CD8-positive, alpha-beta memory T cell (primary cell): Measurements from ENCODE around the gene SLC6A9. TPM values are rescaled to one million over a fixed set of nuclear protein-coding genes. Genes with fewer than 3 reads are reported as not detected.
A peak's percentile ranks its signal among the peaks of the same experiment; 100 is the strongest.

Source experiments
- CTCF ChIA-PET: fragments of 350-600 bp; sonication (Branson Sonifier 250); formaldehyde crosslinking; loops from one replicate; lab custom pipeline; 2021; ENCODE audit warnings: antibody characterized with exemption; lab: Charles Lee
- POLR2A ChIA-PET: fragments of 350-600 bp; sonication (Branson Sonifier 250); formaldehyde crosslinking; loops from one replicate; lab custom pipeline; 2021; ENCODE audit warnings: antibody characterized with exemption; lab: Charles Lee
- DNase-seq, 5 donors: peaks; one replicate each; pipeline versions ENCODE4 v3.0.0 to v3.0.0-alpha.2; 2020 to 2022; ENCODE audit warnings: mixed read lengths in 1 of 5
- H3K27ac ChIP-seq: one replicate; pipeline ENCODE4 v1.7.0; 2013; ENCODE audit warnings: low read depth, mild to moderate bottlenecking, low read length, moderate library complexity
- H3K27me3 ChIP-seq: 2 replicates; pipeline ENCODE4 v1.7.0; 2013; ENCODE audit warnings: low read length, mild to moderate bottlenecking; ENCODE audit not compliant: insufficient read depth, poor library complexity, severe bottlenecking
- H3K36me3 ChIP-seq: 2 replicates; pipeline ENCODE4 v1.7.0; 2013; ENCODE audit warnings: mild to moderate bottlenecking, low read length, moderate library complexity; ENCODE audit not compliant: insufficient read depth
- H3K4me1 ChIP-seq: 2 replicates; pipeline ENCODE4 v1.7.0; 2013; ENCODE audit warnings: mild to moderate bottlenecking, low read length, moderate library complexity; ENCODE audit not compliant: insufficient read depth
- H3K4me3 ChIP-seq: 2 replicates; pipeline ENCODE4 v1.7.0; 2013; ENCODE audit warnings: mild to moderate bottlenecking, low read length
- H3K9me3 ChIP-seq: 2 replicates; pipeline ENCODE4 v1.7.0; 2013; ENCODE audit warnings: mild to moderate bottlenecking, low read length
- H3K27ac Mint-ChIP-seq, 8 donors: one replicate each; pipeline ENCODE4 v1.8.0; 2020 to 2021; ENCODE audit warnings: mixed read lengths in 8 of 8, mild to moderate bottlenecking in 6 of 8, inconsistent platforms in 3 of 8, moderate library complexity in 3 of 8
- H3K27me3 Mint-ChIP-seq, 2 donors: one replicate each; pipeline ENCODE4 v1.8.0; 2020 to 2021; ENCODE audit warnings: mixed read lengths in 2 of 2, mild to moderate bottlenecking in 1 of 2, moderate library complexity in 1 of 2
- H3K36me3 Mint-ChIP-seq, 3 donors: one replicate each; pipeline ENCODE4 v1.8.0; 2020 to 2021; ENCODE audit warnings: mixed read lengths in 3 of 3, inconsistent platforms in 1 of 3, mild to moderate bottlenecking in 1 of 3
- H3K4me1 Mint-ChIP-seq, 3 donors: one replicate each; pipeline ENCODE4 v1.8.0; 2020 to 2021; ENCODE audit warnings: mixed read lengths in 3 of 3, inconsistent platforms in 1 of 3, mild to moderate bottlenecking in 1 of 3
- H3K4me3 Mint-ChIP-seq, 7 donors: one replicate each; pipeline ENCODE4 v1.8.0; 2020 to 2021; ENCODE audit warnings: mixed read lengths in 7 of 7, mild to moderate bottlenecking in 6 of 7, moderate library complexity in 4 of 7, inconsistent platforms in 2 of 7
- H3K9me3 Mint-ChIP-seq, 5 donors: one replicate each; pipeline ENCODE4 v1.8.0; 2020 to 2022; ENCODE audit warnings: mixed read lengths in 5 of 5, mild to moderate bottlenecking in 3 of 5, moderate library complexity in 2 of 5, inconsistent platforms in 1 of 5
- polyA plus RNA-seq: library from polyadenylated mRNA; unstranded; fragments of 300-500 nt; fragmentation: Illumina TruSeq; gene quantifications from one replicate; pipeline ENCODE4 v1.2.3, GENCODE V29; 2021
- total RNA-seq, 2 experiments: library from RNA; stranded (reverse); gene quantifications; one replicate each; pipeline ENCODE4 v1.2.3, GENCODE V29; 2021

The SLC6A9 gene
- total and polyA plus RNA-seq, 3 experiments from 2014 or later: 0.21 to 7.3 (median 6.8) TPM

GRCh38 chr1:44016041-44016889 lies 15.0 kb downstream of the SLC6A9 start:
- H3K4me1 ChIP-seq: no peaks in the 10 kb centered on the region
- Mint-ChIP-seq H3K36me3 (no peaks in the 10 kb centered on the region), H3K4me1 (peaks cover 0 to 4% (median 0%) of the 10 kb centered on the region in 3 donors), H3K27ac (no peak overlapping the region), H3K4me3 (no peak overlapping the region), H3K9me3 (no peaks in the 10 kb centered on the region), H3K27me3 (peaks cover 10 to 13% of the 10 kb centered on the region in 2 donors)
- no peaks in the 10 kb centered on the region for H3K9me3 ChIP-seq
- ChIA-PET CTCF (interaction anchor here (1.0 to 1.8 kb wide), 2 partner anchors 11 to 20 kb away, joined by 6 read pairs; no protein-coding TSS in a partner anchor), POLR2A (no interaction called here)
- H3K36me3 ChIP-seq: no peaks in the 10 kb centered on the region
- no peak overlapping the region for H3K4me3 ChIP-seq
- H3K27me3 ChIP-seq: no peaks in the 10 kb centered on the region
- H3K27ac ChIP-seq: no peak overlapping the region
- peak in 1 of 5 donors; percentile 33 for DNase-seq

DNA sequence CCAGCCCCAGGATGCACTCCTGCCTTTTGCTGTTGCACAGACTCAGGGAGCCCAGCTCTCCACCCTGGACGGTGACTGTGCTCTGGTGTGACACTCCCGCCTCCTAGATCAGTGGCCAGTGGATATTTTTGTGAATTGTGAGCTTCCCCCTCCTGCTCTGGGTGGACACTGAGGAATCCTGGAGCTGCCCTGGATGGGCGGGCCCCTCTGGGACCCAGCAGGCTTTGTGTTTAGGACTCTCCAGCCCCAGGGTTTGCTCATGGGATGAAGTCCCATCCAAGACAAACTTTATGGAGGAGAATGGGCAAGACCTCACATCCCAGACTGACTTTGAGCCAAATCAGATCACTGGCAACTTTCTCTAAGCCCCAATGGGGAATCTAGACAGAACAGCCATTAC lies 16.1 kb downstream of the SLC6A9 start:
- Histone ChIP-seq H3K36me3 (no peaks in the 10 kb centered on the region), H3K4me1 (no peaks in the 10 kb centered on the region), H3K27ac (no peak overlapping the region), H3K27me3 (no peaks in the 10 kb centered on the region), H3K4me3 (no peak overlapping the region), H3K9me3 (no peaks in the 10 kb centered on the region)
- Mint-ChIP-seq H3K27ac (no peak overlapping the region), H3K9me3 (no peaks in the 10 kb centered on the region), H3K36me3 (no peaks in the 10 kb centered on the region), H3K27me3 (peaks cover 10 to 13% of the 10 kb centered on the region in 2 donors), H3K4me1 (peaks cover 0 to 4% (median 0%) of the 10 kb centered on the region in 3 donors), H3K4me3 (no peak overlapping the region)
- ChIA-PET POLR2A (interaction anchor here (0.8 kb wide), 1 partner anchor 21 kb away, joined by 3 read pairs; no protein-coding TSS in a partner anchor), CTCF (interaction anchor here (1.4 kb wide), 1 partner anchor 10 kb away, joined by 7 read pairs; no protein-coding TSS in a partner anchor)
- DNase-seq: no peak

DNA sequence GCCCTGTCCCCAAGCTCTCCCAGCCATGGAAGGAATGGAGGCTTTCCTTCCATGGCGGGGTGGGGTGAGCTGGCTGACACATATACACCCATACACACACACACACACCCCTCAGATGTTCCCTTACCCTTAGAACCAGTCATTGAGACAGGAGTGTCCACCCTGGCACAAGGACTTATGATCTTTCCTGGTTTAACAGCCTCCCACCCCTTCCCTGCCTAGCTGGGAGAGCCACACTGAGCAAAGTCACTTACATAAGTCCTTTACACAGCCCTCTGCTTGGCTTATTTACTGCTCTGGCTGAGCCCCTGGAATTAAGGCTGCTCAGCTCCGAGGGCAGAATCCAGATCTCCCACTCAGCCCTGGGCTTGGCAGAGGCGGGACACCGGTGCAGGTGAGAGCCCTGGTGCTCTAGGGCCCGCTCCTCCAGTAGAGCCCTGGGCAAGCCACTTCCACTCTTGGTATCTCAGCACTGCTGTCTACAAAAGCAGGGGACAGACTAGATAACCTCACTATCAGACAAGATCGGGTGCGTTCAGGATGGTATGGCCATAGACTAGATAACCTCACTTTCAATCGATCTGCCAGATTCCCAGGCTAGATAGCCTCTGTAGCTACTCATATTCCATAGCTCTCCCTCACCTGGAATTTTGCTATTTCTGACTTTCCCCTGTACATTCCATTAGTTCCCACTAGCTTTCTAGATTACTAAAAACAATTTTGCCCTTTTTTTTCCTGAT lies 16.7 kb downstream of the SLC6A9 start:
- Histone ChIP-seq H3K9me3 (no peaks in the 10 kb centered on the region), H3K4me1 (no peaks in the 10 kb centered on the region), H3K36me3 (no peaks in the 10 kb centered on the region), H3K27ac (no peak overlapping the region), H3K27me3 (no peaks in the 10 kb centered on the region), H3K4me3 (no peak overlapping the region)
- Mint-ChIP-seq H3K27me3 (peaks cover 10 to 13% of the 10 kb centered on the region in 2 donors), H3K4me3 (no peak overlapping the region), H3K4me1 (peaks cover 0 to 4% (median 0%) of the 10 kb centered on the region in 3 donors), H3K36me3 (no peaks in the 10 kb centered on the region), H3K27ac (peak overlapping the region in 1 of 8 donors; percentile 50), H3K9me3 (no peaks in the 10 kb centered on the region)
- DNase-seq: no peak
- ChIA-PET POLR2A (interaction anchor here (0.8 kb wide), 1 partner anchor 21 kb away, joined by 3 read pairs; no protein-coding TSS in a partner anchor), CTCF (interaction anchor here (1.1 to 1.4 kb wide), 2 partner anchors 9 to 33 kb away, joined by 5 to 7 read pairs; no protein-coding TSS in a partner anchor)

GRCh38 chr1:44013949-44014348 lies 17.3 kb downstream of the SLC6A9 start:
- Mint-ChIP-seq H3K27ac (peak overlapping the region in 1 of 8 donors; percentile 3), H3K27me3 (peaks cover 10 to 12% of the 10 kb centered on the region in 2 donors), H3K36me3 (no peaks in the 10 kb centered on the region), H3K4me3 (no peak overlapping the region), H3K4me1 (peaks cover 0 to 4% (median 0%) of the 10 kb centered on the region in 3 donors), H3K9me3 (no peaks in the 10 kb centered on the region)
- ChIA-PET CTCF (interaction anchor here (1.1 to 1.4 kb wide), 3 partner anchors 8 to 34 kb away, joined by 4 to 7 read pairs (median 5); no protein-coding TSS in a partner anchor), POLR2A (no interaction called here)
- no peak overlapping the region for H3K4me3 ChIP-seq
- no peaks in the 10 kb centered on the region for H3K27me3 ChIP-seq
- no peaks in the 10 kb centered on the region for H3K9me3 ChIP-seq
- no peaks in the 10 kb centered on the region for H3K4me1 ChIP-seq
- no peak for DNase-seq
- no peaks in the 10 kb centered on the region for H3K36me3 ChIP-seq
- no peak overlapping the region for H3K27ac ChIP-seq

DNA sequence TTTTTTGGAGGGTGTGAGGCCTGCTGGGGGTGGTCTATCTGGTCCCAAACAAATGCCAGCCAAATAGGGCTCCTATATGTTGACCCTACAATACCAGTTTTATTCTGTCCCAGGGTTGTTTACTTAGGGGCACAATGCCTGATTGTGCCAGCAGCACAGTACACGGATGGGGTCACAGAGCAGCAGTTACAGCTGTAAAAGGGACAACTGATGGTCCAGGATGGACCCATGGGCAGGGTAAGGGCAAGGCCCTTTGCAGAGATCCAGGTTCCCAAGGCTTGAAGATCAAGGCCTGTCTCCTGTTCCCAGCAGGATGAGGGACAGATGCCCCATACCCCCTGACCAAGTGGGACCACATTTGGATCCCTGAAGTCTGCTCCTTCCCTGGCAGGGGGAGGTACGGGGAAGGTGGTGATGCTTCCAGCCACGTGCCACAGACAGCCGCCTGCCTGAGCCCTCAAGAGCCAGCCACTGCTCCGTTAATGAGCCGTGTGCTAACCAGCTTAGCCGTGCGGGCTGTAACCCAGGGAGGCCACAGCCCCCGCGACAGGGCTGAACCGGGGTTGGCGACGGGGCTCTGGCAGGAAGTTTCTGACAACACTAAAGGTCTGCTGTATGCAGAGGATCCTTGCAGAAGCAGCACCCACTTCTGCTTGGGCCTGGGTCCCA lies 18.2 kb downstream of the SLC6A9 start:
- Histone ChIP-seq H3K9me3 (no peaks in the 10 kb centered on the region), H3K27me3 (no peaks in the 10 kb centered on the region), H3K4me1 (no peaks in the 10 kb centered on the region), H3K36me3 (no peaks in the 10 kb centered on the region), H3K4me3 (no peak overlapping the region), H3K27ac (no peak overlapping the region)
- H3K4me3 Mint-ChIP-seq: no peak overlapping the region
- POLR2A ChIA-PET: no interaction called here
- no peaks in the 10 kb centered on the region for H3K36me3 Mint-ChIP-seq
- CTCF ChIA-PET: interaction anchor here (1.1 kb wide), 2 partner anchors 24 to 34 kb away, joined by 4 to 5 read pairs; no protein-coding TSS in a partner anchor
- H3K27ac Mint-ChIP-seq: no peak overlapping the region
- peaks cover 9 to 10% of the 10 kb centered on the region in 2 donors for H3K27me3 Mint-ChIP-seq
- H3K9me3 Mint-ChIP-seq: no peaks in the 10 kb centered on the region
- no peak for DNase-seq
- peaks cover 0 to 4% (median 0%) of the 10 kb centered on the region in 3 donors for H3K4me1 Mint-ChIP-seq

GRCh38 chr1:44012404-44012803 lies 18.9 kb downstream of the SLC6A9 start:
- DNase-seq: no peak
- no peaks in the 10 kb centered on the region for H3K4me1 ChIP-seq
- CTCF ChIA-PET: interaction anchor here (1.5 kb wide), 1 partner anchor 24 kb away, joined by 6 read pairs; no protein-coding TSS in a partner anchor
- Mint-ChIP-seq H3K4me1 (peaks cover 0 to 4% (median 0%) of the 10 kb centered on the region in 3 donors), H3K4me3 (no peak overlapping the region), H3K36me3 (no peaks in the 10 kb centered on the region), H3K27me3 (peaks cover 6 to 10% of the 10 kb centered on the region in 2 donors), H3K27ac (peak overlapping the region in 1 of 8 donors; percentile 51), H3K9me3 (no peaks in the 10 kb centered on the region)
- POLR2A ChIA-PET: no interaction called here
- H3K36me3 ChIP-seq: no peaks in the 10 kb centered on the region
- H3K27ac ChIP-seq: no peak overlapping the region
- H3K27me3 ChIP-seq: no peaks in the 10 kb centered on the region
- H3K4me3 ChIP-seq: no peak overlapping the region
- H3K9me3 ChIP-seq: no peaks in the 10 kb centered on the region

- ChIA-PET POLR2A (no interaction called here), CTCF (interaction anchor here (1.5 kb wide), 2 partner anchors 18 to 25 kb away, joined by 4 to 6 read pairs; no protein-coding TSS in a partner anchor)
- no peaks in the 10 kb centered on the region for H3K9me3 Mint-ChIP-seq
- Histone ChIP-seq H3K9me3 (no peaks in the 10 kb centered on the region), H3K4me1 (no peaks in the 10 kb centered on the region), H3K4me3 (no peak overlapping the region), H3K36me3 (no peaks in the 10 kb centered on the region), H3K27me3 (no peaks in the 10 kb centered on the region), H3K27ac (no peak overlapping the region)
- no peaks in the 10 kb centered on the region for H3K36me3 Mint-ChIP-seq
- peaks cover 0 to 4% (median 0%) of the 10 kb centered on the region in 3 donors for H3K4me1 Mint-ChIP-seq
- peaks cover 6 to 10% of the 10 kb centered on the region in 2 donors for H3K27me3 Mint-ChIP-seq
- no peak overlapping the region for H3K4me3 Mint-ChIP-seq
- no peak overlapping the region for H3K27ac Mint-ChIP-seq
- no peak for DNase-seq
Observed at GRCh38 chr1:44010935-44011471, 20.3 kb downstream of the SLC6A9 start.
